ENCODE measurements around the gene CITED4.
A peak's percentile ranks its signal among the peaks of the same experiment; 100 is the strongest.

CITED4 gene

DNA sequence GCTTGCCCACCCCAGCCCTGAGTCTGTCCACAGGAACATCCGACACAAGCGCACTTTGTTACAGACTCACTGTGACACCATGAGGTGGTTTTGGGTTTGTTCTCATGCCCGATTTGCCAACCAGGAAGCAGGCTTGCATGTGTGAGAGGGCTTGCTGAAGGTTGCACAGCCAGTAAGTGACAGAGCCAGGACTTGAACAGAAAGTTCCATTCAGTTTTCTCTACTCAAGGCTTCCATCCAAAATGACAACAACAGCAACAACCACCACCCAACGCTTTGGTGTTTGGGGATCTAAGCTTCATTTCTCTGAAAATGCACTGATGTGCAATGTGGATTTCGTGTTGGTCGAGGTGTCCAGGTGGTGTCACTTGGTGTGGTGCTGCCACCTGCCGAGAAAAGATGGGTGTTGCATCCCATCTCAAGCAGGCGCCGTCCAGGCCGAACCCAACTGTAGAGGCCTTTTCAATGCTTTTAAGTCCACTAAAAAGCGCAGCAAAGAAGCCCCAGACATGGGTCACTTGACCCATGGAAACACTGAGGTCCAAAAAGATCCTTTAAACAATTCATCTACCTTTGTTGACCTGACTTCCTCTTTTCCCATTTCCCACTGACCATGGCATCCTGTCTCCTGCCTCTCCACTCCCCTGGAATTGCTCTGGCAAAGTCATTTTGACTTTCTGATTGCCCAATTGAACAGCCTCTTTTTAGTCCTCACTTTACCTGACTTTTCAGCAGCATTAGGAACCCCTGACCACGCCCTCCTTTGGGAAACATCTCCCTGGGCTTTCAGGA lies 12.2 kb downstream of the CITED4 start:
- Histone ChIP-seq H3K4me2 (ENCODE audit: low read length) (no peak overlapping the region), H3K9ac (ENCODE audit: low read length) (no peak overlapping the region), H4K8ac (ENCODE audit: low read depth, low read length) (no peak overlapping the region), H4K5ac (ENCODE audit: low read length) (no peak overlapping the region), H3K56ac (ENCODE audit: low read length) (no peak overlapping the region), H3K4me1 (ENCODE audit: control insufficient read depth, low read depth, low read length) (no peaks in the 10 kb centered on the region), H2BK120ac (ENCODE audit: low read depth, low read length) (no peak overlapping the region), H2BK5ac (ENCODE audit: low read length) (no peak overlapping the region), H3K79me1 (ENCODE audit: low read length) (no peaks in the 10 kb centered on the region), H2BK15ac (replicated peaks; ENCODE audit: low read depth) (no peak overlapping the region), H3K36me3 (ENCODE audit: control insufficient read depth, insufficient read depth, low read length) (no peaks in the 10 kb centered on the region), H3K27me3 (ENCODE audit: insufficient read depth, low read length, poor library complexity) (no peaks in the 10 kb centered on the region), H3K18ac (ENCODE audit: low read length) (no peak overlapping the region), H3K27ac (ENCODE audit: low read depth, low read length) (no peak overlapping the region), H3K79me2 (ENCODE audit: control insufficient read depth, insufficient read depth, low read length) (no peaks in the 10 kb centered on the region), H2AK5ac (ENCODE audit: low read length) (no peak overlapping the region), H3K23ac (ENCODE audit: low read length) (no peak overlapping the region), H3K4me3 (ENCODE audit: low read length) (no peak overlapping the region), H3K4ac (ENCODE audit: low read depth, low read length) (no peak overlapping the region)
- no CpG with 5 or more reads among the region's 12 CpGs for WGBS (ENCODE audit: extremely low coverage, insufficient coverage, low lambda C conversion rate)
- peak; percentile 59 for DNase-seq

DNA sequence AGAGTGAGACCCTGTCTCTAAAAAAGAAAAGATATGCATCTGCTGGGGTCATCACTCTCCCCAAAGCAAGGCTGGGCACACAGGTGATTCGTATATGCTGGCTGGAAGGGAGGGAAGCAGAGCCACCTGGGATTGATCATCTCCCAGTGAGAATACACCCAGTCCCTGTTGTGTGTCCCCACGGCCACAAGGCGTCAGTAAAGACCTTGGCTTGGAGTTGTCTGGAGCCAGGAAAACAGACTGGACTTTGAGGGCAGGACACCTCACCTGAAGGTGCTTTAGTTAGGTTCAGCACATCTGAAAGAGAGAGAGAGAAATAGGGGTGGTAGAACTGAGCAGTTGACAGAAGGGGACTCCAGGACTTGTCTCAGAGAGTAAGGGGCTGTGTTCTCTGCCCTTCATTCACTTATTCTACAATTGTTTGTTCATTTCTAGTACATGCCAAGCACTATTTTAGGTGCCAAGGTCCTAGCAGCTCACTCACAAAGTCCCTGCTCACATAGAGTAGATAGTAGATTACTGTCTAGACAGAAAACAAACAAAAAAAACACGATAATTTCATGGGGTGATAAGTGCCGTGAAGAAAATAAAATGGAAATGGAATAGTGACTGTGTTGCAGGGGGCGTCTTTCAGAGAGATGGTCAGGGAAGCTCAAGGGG lies 13.5 kb downstream of the CITED4 start:
- Histone ChIP-seq H2BK120ac (ENCODE audit: low read depth, low read length) (no peak overlapping the region), H3K56ac (ENCODE audit: low read length) (no peak overlapping the region), H3K36me3 (ENCODE audit: control insufficient read depth, insufficient read depth, low read length) (no peaks in the 10 kb centered on the region), H3K4me1 (ENCODE audit: control insufficient read depth, low read depth, low read length) (no peaks in the 10 kb centered on the region), H3K79me1 (ENCODE audit: low read length) (no peaks in the 10 kb centered on the region), H3K4me3 (ENCODE audit: low read length) (no peak overlapping the region), H3K18ac (ENCODE audit: low read length) (no peak overlapping the region), H3K23ac (ENCODE audit: low read length) (no peak overlapping the region), H2BK5ac (ENCODE audit: low read length) (no peak overlapping the region), H4K5ac (ENCODE audit: low read length) (no peak overlapping the region), H3K79me2 (ENCODE audit: control insufficient read depth, insufficient read depth, low read length) (no peaks in the 10 kb centered on the region), H3K9ac (ENCODE audit: low read length) (no peak overlapping the region), H2BK15ac (replicated peaks; ENCODE audit: low read depth) (no peak overlapping the region), H3K4ac (ENCODE audit: low read depth, low read length) (no peak overlapping the region), H4K8ac (ENCODE audit: low read depth, low read length) (no peak overlapping the region), H2AK5ac (ENCODE audit: low read length) (no peak overlapping the region), H3K4me2 (ENCODE audit: low read length) (no peak overlapping the region), H3K27me3 (ENCODE audit: insufficient read depth, low read length, poor library complexity) (no peaks in the 10 kb centered on the region), H3K27ac (ENCODE audit: low read depth, low read length) (no peak overlapping the region)
- peak; percentile 85 for DNase-seq
- no CpG with 5 or more reads among the region's 6 CpGs for WGBS (ENCODE audit: extremely low coverage, insufficient coverage, low lambda C conversion rate)

DNA sequence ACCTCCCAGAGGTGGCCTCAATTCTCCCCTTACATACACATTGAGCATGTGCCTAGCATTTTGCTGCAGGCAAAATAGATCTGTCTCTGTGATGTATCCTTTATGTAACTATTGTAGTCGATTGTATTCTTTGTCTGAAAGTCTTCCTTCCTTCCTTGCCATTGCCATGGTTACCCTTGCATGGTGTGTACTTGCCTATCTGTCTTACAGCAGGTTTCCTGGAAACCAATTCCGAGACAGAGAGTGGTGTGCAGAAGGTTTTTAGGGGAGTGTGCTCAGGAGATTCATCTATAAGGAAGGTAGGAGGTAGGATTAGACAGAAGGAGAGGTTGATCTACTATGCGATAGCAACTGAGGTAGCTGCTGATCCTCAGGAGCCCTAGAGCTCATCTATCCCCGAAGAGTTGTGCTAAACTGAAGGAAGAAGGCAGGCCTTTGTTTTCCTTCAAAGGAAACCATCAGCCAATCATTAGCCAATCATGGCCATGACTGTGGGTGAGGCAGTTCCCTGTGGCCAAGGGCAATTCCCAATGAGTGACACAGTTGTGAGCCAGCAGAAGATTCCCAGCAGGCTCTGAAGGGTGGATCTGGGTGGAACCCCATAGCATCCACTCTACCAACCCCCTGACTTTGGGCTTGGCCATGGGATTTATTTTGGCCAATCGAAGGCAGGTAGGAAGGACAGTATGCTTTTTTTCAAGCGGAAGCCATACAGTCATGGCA lies 15.0 kb downstream of the CITED4 start:
- no peak overlapping the region for H3K4me2 ChIP-seq (ENCODE audit: low read length)
- H3K18ac ChIP-seq (ENCODE audit: low read length) = no peak overlapping the region
- no peak overlapping the region for H2BK15ac ChIP-seq (replicated peaks; ENCODE audit: low read depth)
- no peaks in the 10 kb centered on the region for H3K79me1 ChIP-seq (ENCODE audit: low read length)
- no peaks in the 10 kb centered on the region for H3K79me2 ChIP-seq (ENCODE audit: control insufficient read depth, insufficient read depth, low read length)
- H2BK120ac ChIP-seq (ENCODE audit: low read depth, low read length) = no peak overlapping the region
- no peak overlapping the region for H3K4me3 ChIP-seq (ENCODE audit: low read length)
- H4K5ac ChIP-seq (ENCODE audit: low read length) = no peak overlapping the region
- peak; percentile 57 for DNase-seq
- H2BK5ac ChIP-seq (ENCODE audit: low read length) = no peak overlapping the region
- H3K27me3 ChIP-seq (ENCODE audit: insufficient read depth, low read length, poor library complexity) = no peaks in the 10 kb centered on the region
- H3K27ac ChIP-seq (ENCODE audit: low read depth, low read length) = no peak overlapping the region
- H3K9ac ChIP-seq (ENCODE audit: low read length) = no peak overlapping the region
- H3K23ac ChIP-seq (ENCODE audit: low read length) = no peak overlapping the region
- no peaks in the 10 kb centered on the region for H3K36me3 ChIP-seq (ENCODE audit: control insufficient read depth, insufficient read depth, low read length)
- H3K4me1 ChIP-seq (ENCODE audit: control insufficient read depth, low read depth, low read length) = no peaks in the 10 kb centered on the region
- no peak overlapping the region for H4K8ac ChIP-seq (ENCODE audit: low read depth, low read length)
- H2AK5ac ChIP-seq (ENCODE audit: low read length) = no peak overlapping the region
- no CpG with 5 or more reads among the region's 6 CpGs for WGBS (ENCODE audit: extremely low coverage, insufficient coverage, low lambda C conversion rate)
- H3K4ac ChIP-seq (ENCODE audit: low read depth, low read length) = no peak overlapping the region
- H3K56ac ChIP-seq (ENCODE audit: low read length) = no peak overlapping the region

GRCh38 chr1:40845895-40846294 lies 16.3 kb downstream of the CITED4 start:
- H2AK5ac ChIP-seq (ENCODE audit: low read length) = no peak overlapping the region
- H3K79me1 ChIP-seq (ENCODE audit: low read length) = no peaks in the 10 kb centered on the region
- no peak overlapping the region for H2BK5ac ChIP-seq (ENCODE audit: low read length)
- no peak overlapping the region for H3K9ac ChIP-seq (ENCODE audit: low read length)
- H3K4ac ChIP-seq (ENCODE audit: low read depth, low read length) = no peak overlapping the region
- no peaks in the 10 kb centered on the region for H3K27me3 ChIP-seq (ENCODE audit: insufficient read depth, low read length, poor library complexity)
- no peak overlapping the region for H3K4me2 ChIP-seq (ENCODE audit: low read length)
- H3K36me3 ChIP-seq (ENCODE audit: control insufficient read depth, insufficient read depth, low read length) = no peaks in the 10 kb centered on the region
- no CpG with 5 or more reads among the region's 1 CpG for whole genome bisulfite sequencing (ENCODE audit: extremely low coverage, insufficient coverage, low lambda C conversion rate)
- no peak overlapping the region for H2BK120ac ChIP-seq (ENCODE audit: low read depth, low read length)
- no peak overlapping the region for H4K8ac ChIP-seq (ENCODE audit: low read depth, low read length)
- H3K4me1 ChIP-seq (ENCODE audit: control insufficient read depth, low read depth, low read length) = no peaks in the 10 kb centered on the region
- no peak overlapping the region for H3K4me3 ChIP-seq (ENCODE audit: low read length)
- no peak overlapping the region for H2BK15ac ChIP-seq (replicated peaks; ENCODE audit: low read depth)
- no peak for DNase-seq
- H3K27ac ChIP-seq (ENCODE audit: low read depth, low read length) = no peak overlapping the region
- H3K56ac ChIP-seq (ENCODE audit: low read length) = no peak overlapping the region
- no peak overlapping the region for H3K23ac ChIP-seq (ENCODE audit: low read length)
- no peak overlapping the region for H3K18ac ChIP-seq (ENCODE audit: low read length)
- no peak overlapping the region for H4K5ac ChIP-seq (ENCODE audit: low read length)
- no peaks in the 10 kb centered on the region for H3K79me2 ChIP-seq (ENCODE audit: control insufficient read depth, insufficient read depth, low read length)

- Histone ChIP-seq H3K4ac (ENCODE audit: low read depth, low read length) (no peak overlapping the region), H3K4me1 (ENCODE audit: control insufficient read depth, low read depth, low read length) (no peaks in the 10 kb centered on the region), H3K27me3 (ENCODE audit: insufficient read depth, low read length, poor library complexity) (no peaks in the 10 kb centered on the region), H3K56ac (ENCODE audit: low read length) (no peak overlapping the region), H2BK15ac (replicated peaks; ENCODE audit: low read depth) (no peak overlapping the region), H3K23ac (ENCODE audit: low read length) (no peak overlapping the region), H4K8ac (ENCODE audit: low read depth, low read length) (no peak overlapping the region), H2BK120ac (ENCODE audit: low read depth, low read length) (no peak overlapping the region), H3K9ac (ENCODE audit: low read length) (no peak overlapping the region), H3K27ac (ENCODE audit: low read depth, low read length) (no peak overlapping the region), H3K18ac (ENCODE audit: low read length) (no peak overlapping the region), H3K79me2 (ENCODE audit: control insufficient read depth, insufficient read depth, low read length) (no peaks in the 10 kb centered on the region), H3K36me3 (ENCODE audit: control insufficient read depth, insufficient read depth, low read length) (no peaks in the 10 kb centered on the region), H3K4me3 (ENCODE audit: low read length) (no peak overlapping the region), H3K4me2 (ENCODE audit: low read length) (no peak overlapping the region), H2AK5ac (ENCODE audit: low read length) (no peak overlapping the region), H2BK5ac (ENCODE audit: low read length) (no peak overlapping the region), H4K5ac (ENCODE audit: low read length) (no peak overlapping the region), H3K79me1 (ENCODE audit: low read length) (no peaks in the 10 kb centered on the region)
- no CpG with 5 or more reads among the region's 9 CpGs for WGBS (ENCODE audit: extremely low coverage, insufficient coverage, low lambda C conversion rate)
- DNase-seq = no peak
These were observed 17.0 kb downstream of the CITED4 start for GRCh38 chr1:40844887-40845878.

All from mesendoderm (in vitro differentiated cells).